HepG2 (cell line): ENCODE results near the gene RBBP8. TPM values are rescaled to one million over a fixed set of nuclear protein-coding genes. Genes with fewer than 3 reads are reported as not detected.

ENCODE experiments used
- ATAC-seq: fragments of 200-7000 bp; cut with Tn5 transposase; 3 replicates; pipeline ENCODE4 v1.9.1; 2020; ENCODE audit warnings: mild to moderate bottlenecking, moderate library complexity
- BruUV-seq: library from RNA; stranded (reverse); fragments of 400-500 nt; replicated peaks from 2 replicates; lab custom pipeline; 2021; lab: Mats Ljungman, UMichigan
- CTCF ChIA-PET: fragments of 300-600 bp; formaldehyde crosslinking; extraction: SDS; loops from one replicate; lab custom pipeline; 2021; ENCODE audit warnings: low total read pairs, inconsistent platforms, low intra/inter-chr PET ratio; lab: Yijun Ruan, JAX
- POLR2A ChIA-PET: fragments of 350-600 bp; sonication (Branson Sonifier 250); formaldehyde crosslinking; loops from one replicate; lab custom pipeline; 2020; ENCODE audit warnings: antibody characterized with exemption, inconsistent platforms; lab: Yijun Ruan, JAX
- DNase-seq: peaks from one replicate; pipeline ENCODE4 v3.0.0-alpha.2; 2015; ENCODE audit warnings: low spot score
- FAIRE-seq: peaks from 3 replicates; lab custom pipeline; 2011; peaks lifted over from hg19 to GRCh38; lab: Jason Lieb, UNC
- H2AFZ ChIP-seq: one replicate; pipeline ENCODE4 v1.6.1; 2011; ENCODE audit warnings: low read length, inconsistent platforms
- H3K27ac ChIP-seq: fragments of 300-600 bp; 3 replicates; pipeline ENCODE4 v1.8.0; 2011; ENCODE audit warnings: mixed run types, mild to moderate bottlenecking, mixed read lengths, low read length, inconsistent platforms; ENCODE audit not compliant: insufficient read depth; ENCODE audit errors: extremely low read length
- H3K27me3 ChIP-seq, 2 experiments: fragments of 200-600 bp in 1 of 2; 2 replicates in 1 of 2; 3 replicates in 1 of 2; pipeline versions ENCODE4 v1.6.0 to v1.8.0; 2011; ENCODE audit warnings: low read length in 2 of 2, mild to moderate bottlenecking in 2 of 2, moderate library complexity in 2 of 2, inconsistent platforms in 1 of 2; ENCODE audit not compliant: insufficient read depth in 2 of 2, control insufficient read depth in 1 of 2
- H3K36me3 ChIP-seq, 2 experiments: fragments of 200-600 bp in 1 of 2; replicated peaks in 1 of 2; 2 replicates in 1 of 2; 3 replicates in 1 of 2; pipeline versions ENCODE4 v1.5.1 to v1.8.0; 2011; ENCODE audit warnings: low read length in 2 of 2, inconsistent platforms in 1 of 2; ENCODE audit not compliant: insufficient read depth in 2 of 2, control insufficient read depth in 1 of 2
- H3K4me1 ChIP-seq: 2 replicates; pipeline ENCODE4 v1.5.1; 2012; ENCODE audit warnings: low read length, inconsistent platforms; ENCODE audit not compliant: insufficient read depth
- H3K4me2 ChIP-seq: 2 replicates; pipeline ENCODE4 v1.6.0; 2011; ENCODE audit warnings: low read depth, low read length, inconsistent platforms
- H3K4me3 ChIP-seq, 3 experiments: fragments of 200-600 bp in 1 of 3; sonication (generic), shearing (Covaris generic) in 1 of 3; replicated peaks in 1 of 3; 2 replicates each; pipeline ENCODE4 v1.5.1; 2011 to 2016; ENCODE audit warnings: low read length in 3 of 3, inconsistent platforms in 2 of 3, low read depth in 2 of 3, mild to moderate bottlenecking in 2 of 3, control low read depth in 1 of 3, mixed read lengths in 1 of 3; ENCODE audit not compliant: insufficient read depth in 1 of 3
- H3K79me2 ChIP-seq: one replicate; pipeline ENCODE4 v1.6.1; 2011; ENCODE audit warnings: low read length, inconsistent platforms; ENCODE audit not compliant: insufficient read depth
- H3K9ac ChIP-seq: 2 replicates; pipeline ENCODE4 v1.6.0; 2011; ENCODE audit warnings: mild to moderate bottlenecking, low read depth, low read length, inconsistent platforms; ENCODE audit not compliant: insufficient read depth
- H3K9me3 ChIP-seq: 2 replicates; pipeline ENCODE4 v1.5.1; 2012; ENCODE audit warnings: mild to moderate bottlenecking, low read length
- H4K20me1 ChIP-seq: 2 replicates; pipeline ENCODE4 v1.6.0; 2011; ENCODE audit warnings: inconsistent platforms, mild to moderate bottlenecking, low read length, moderate library complexity; ENCODE audit not compliant: insufficient read depth
- ATF5 ChIP-seq: sonication (generic); formaldehyde crosslinking; IDR thresholded peaks from 2 replicates; pipeline ENCODE4 v1.4.0; 2020; ENCODE audit warnings: mild to moderate bottlenecking, low read depth, missing genetic modification reagents
- CHD4 ChIP-seq: fragments of 200-600 bp; sonication (generic); IDR thresholded peaks from 2 replicates; pipeline ENCODE4 v1.7.0; 2017; ENCODE audit warnings: mild to moderate bottlenecking, low read length, borderline replicate concordance
- EEA1 ChIP-seq: sonication (generic); formaldehyde crosslinking; IDR thresholded peaks from 2 replicates; pipeline ENCODE4 v1.5.1; 2020; ENCODE audit warnings: mild to moderate bottlenecking, missing genetic modification reagents, borderline replicate concordance
- GABPA ChIP-seq, 2 experiments: IDR thresholded peaks; 2 replicates each; pipeline ENCODE4 v1.6.1; 2011 to 2016; ENCODE audit warnings: low read depth in 2 of 2, low read length in 1 of 2, missing biosample characterization in 1 of 2, missing genetic modification characterization in 1 of 2
- JARID2 ChIP-seq: sonication (generic); formaldehyde crosslinking; IDR thresholded peaks from 2 replicates; pipeline ENCODE4 v1.8.1; 2023; ENCODE audit warnings: missing genetic modification reagents, inconsistent platforms; ENCODE audit not compliant: insufficient replicate concordance
- KLF16 ChIP-seq, 2 experiments: sonication (generic) in 1 of 2; formaldehyde crosslinking in 1 of 2; IDR thresholded peaks; 2 replicates each; pipeline versions ENCODE4 v1.6.1 to v1.8.0; 2016 to 2023; ENCODE audit warnings: missing genetic modification reagents in 2 of 2, missing compliant biosample characterization in 1 of 2
- MAFF ChIP-seq: IDR thresholded peaks from 2 replicates; pipeline ENCODE4 v1.6.1; 2011; ENCODE audit warnings: low read depth, low read length, improper control_type of control experiment
- MLXIP ChIP-seq: sonication (generic); formaldehyde crosslinking; IDR thresholded peaks from 2 replicates; pipeline ENCODE4 v1.9.0; 2021; ENCODE audit warnings: missing genetic modification reagents, borderline replicate concordance
- NFYB ChIP-seq: sonication (generic); formaldehyde crosslinking; IDR thresholded peaks from 2 replicates; pipeline ENCODE4 v1.4.0; 2020; ENCODE audit warnings: missing genetic modification reagents
- SNAI1 ChIP-seq: sonication (generic); formaldehyde crosslinking; IDR thresholded peaks from 2 replicates; pipeline ENCODE4 v1.5.0; 2020; ENCODE audit warnings: mild to moderate bottlenecking, missing genetic modification reagents, borderline replicate concordance
- SP5 ChIP-seq: IDR thresholded peaks from 2 replicates; pipeline ENCODE4 v1.6.1; 2016; ENCODE audit warnings: low read depth, borderline replicate concordance
- SRF ChIP-seq: IDR thresholded peaks from 2 replicates; pipeline ENCODE4 v1.6.1; 2011; ENCODE audit warnings: mild to moderate bottlenecking, low read depth, low read length, moderate library complexity
- ZKSCAN1 ChIP-seq: fragments of 150-350 bp; IDR thresholded peaks from 2 replicates; pipeline ENCODE4 v1.6.1; 2014; ENCODE audit warnings: low read length
- ZMAT3 ChIP-seq: sonication (generic); formaldehyde crosslinking; conservative IDR thresholded peaks from 2 replicates; pipeline ENCODE4 v1.7.0; 2021; ENCODE audit warnings: missing genetic modification reagents
- ZNF562 ChIP-seq: sonication (generic); formaldehyde crosslinking; IDR thresholded peaks from 2 replicates; pipeline ENCODE4 v1.8.0; 2022; ENCODE audit warnings: missing genetic modification reagents, borderline replicate concordance
- ZNF761 ChIP-seq: sonication (generic); formaldehyde crosslinking; conservative IDR thresholded peaks from 2 replicates; pipeline ENCODE4 v1.4.0; 2020; ENCODE audit warnings: mild to moderate bottlenecking, missing genetic modification reagents
- WGBS: methylation state at CpG from one replicate; pipeline ENCODE4 v1.1.6; 2017; ENCODE audit warnings: low lambda C conversion rate; 5-methylcytosine and 5-hydroxymethylcytosine counted together
- in situ Hi-C: cut with HindIII; loops from 2 replicates; pipeline ENCODE4 v1.10.0; 2017; ENCODE audit warnings: low pct_unique_long_range_greater_than_20kb; ENCODE audit not compliant: extremely low pct_ligation_motif_present
- intact Hi-C: fragments of 100-400 bp; cut with micrococcal nuclease; formaldehyde crosslinking; loops from one replicate; pipeline ENCODE4 v1.10.0; 2022; ENCODE audit not compliant: unreplicated experiment
- polyA plus RNA-seq, 8 experiments: library from polyadenylated mRNA; depleted of rRNA in 3 of 8; stranded (reverse) in 7 of 8; unstranded in 1 of 8; fragments of >200 nt; fragmentation: Illumina TruSeq in 4 of 8; extraction: Trizol in 4 of 8; gene quantifications; 2 replicates each; pipeline versions ENCODE4 v1.2.1 to v1.2.3, GENCODE V29; 2011 to 2016; ENCODE audit warnings: low read depth in 4 of 8, missing spikeins in 1 of 8, mixed read lengths in 1 of 8; ENCODE audit not compliant: insufficient read depth in 1 of 8
- total RNA-seq, 5 experiments: library from RNA; depleted of rRNA; stranded (reverse); fragments of >200 nt; fragmentation: Illumina TruSeq; extraction: Trizol; gene quantifications; 2 replicates each; pipeline ENCODE4 v1.2.3, GENCODE V29; 2016; ENCODE audit warnings: low read depth in 1 of 5

The RBBP8 gene
- total and polyA plus RNA-seq, 2 of the 13 experiments (the other 11 are each of a cell fraction or from before 2014, with no cell fraction given), result 14.2 to 47.4 TPM

GRCh38 chr18:23067236-23067635, 134.1 kb downstream of the RBBP8 start:
- no peak for FAIRE-seq
- ATAC-seq, result peak; percentile 64; the same call in 2 of the 3 replicates
- 4% methylated on average over 4 of the region's 4 CpGs for WGBS
- TF ChIP-seq NFYB (0 out of 2 replicates have a peak, but pooled peaks have one; percentile 13), GABPA (IDR thresholded peaks at IDR 0.05; ENCODE audit: low read depth, low read length) (no peak), GABPA (CRISPR knock-in tag; IDR thresholded peaks at IDR 0.05; ENCODE audit: low read depth) (peak; percentile 63; the same call in 1 of the 2 replicates), SRF (peak; percentile 60; the same call in 1 of the 2 replicates), CHD4 (no peak)
- H3K79me2 ChIP-seq, result no peaks in the 10 kb centered on the region
- peaks cover 16% of the 10 kb centered on the region for H3K4me1 ChIP-seq
- peak; percentile 12 for DNase-seq
- ChIA-PET CTCF (no interaction called here), POLR2A (no interaction called here)
- H3K27ac ChIP-seq, result no peak overlapping the region
- H3K9ac ChIP-seq, result no peak overlapping the region
- no peaks in the 10 kb centered on the region for H4K20me1 ChIP-seq
- H3K27me3 ChIP-seq, result 0 out of 5 replicates have a peak, but pooled peaks cover 0 to 7% of the 10 kb centered on the region in 2 experiments
- H3K4me2 ChIP-seq, result peak overlapping the region; percentile 29; the same call in 1 of the 2 replicates
- no TSS peak for BruUV-seq
- H3K9me3 ChIP-seq, result peaks cover 6% of the 10 kb centered on the region
- H3K36me3 ChIP-seq, result no peaks in the 10 kb centered on the region
- no peak overlapping the region for H2AFZ ChIP-seq
- no peak overlapping the region for H3K4me3 ChIP-seq
- in situ Hi-C loops, result no loop called here
- intact Hi-C loops, result no loop called here

GRCh38 chr18:23068011-23068410, 134.9 kb downstream of the RBBP8 start:
- peaks cover 6% of the 10 kb centered on the region for H3K9me3 ChIP-seq
- DNase-seq (no peak), FAIRE-seq (no peak), ATAC-seq (no peak)
- no peaks in the 10 kb centered on the region for H4K20me1 ChIP-seq
- H3K36me3 ChIP-seq, result no peaks in the 10 kb centered on the region
- no peaks in the 10 kb centered on the region for H3K79me2 ChIP-seq
- no peak overlapping the region for H2AFZ ChIP-seq
- H3K27me3 ChIP-seq, result 0 out of 5 replicates have a peak, but pooled peaks cover 0 to 7% of the 10 kb centered on the region in 2 experiments
- BruUV-seq, result no TSS peak
- H3K27ac ChIP-seq, result no peak overlapping the region
- no peak overlapping the region for H3K4me3 ChIP-seq
- no peak overlapping the region for H3K4me2 ChIP-seq
- ChIA-PET POLR2A (no interaction called here), CTCF (no interaction called here)
- intact Hi-C loops, result no loop called here
- H3K4me1 ChIP-seq, result peaks cover 16% of the 10 kb centered on the region
- 76% methylated on average over 4 of the region's 4 CpGs for WGBS
- in situ Hi-C loops, result no loop called here
- H3K9ac ChIP-seq, result no peak overlapping the region
- TF ChIP-seq ZKSCAN1 (no peak), SNAI1 (CRISPR knock-in tag) (no peak), ZNF562 (CRISPR knock-in tag) (no peak), KLF16 (CRISPR knock-in tag; IDR thresholded peaks at IDR 0.05) (no peak), JARID2 (CRISPR knock-in tag) (no peak), MAFF (no peak), SP5 (no peak), ZMAT3 (CRISPR knock-in tag) (no peak), ATF5 (no peak), MLXIP (CRISPR knock-in tag) (no peak), ZNF761 (no peak), EEA1 (CRISPR knock-in tag) (no peak)
